Activated CD4-positive, alpha-beta T cell treated with anti-CD3 and anti-CD28 coated beads, Interleukin-2, amount 10 ng/mL, durations not matched to agents 24 days and 14 days (primary cell): Measurements from ENCODE around the gene SYCP3. TPM values are rescaled to one million over a fixed set of nuclear protein-coding genes. Genes with fewer than 3 reads are reported as not detected.
"Not testable (repeated sequence)": the region's sequence is repeated elsewhere in the genome, so short reads cannot be mapped to it uniquely, and the experiment has no call there.

ENCODE experiments used
- DNase-seq: peaks from one replicate; pipeline ENCODE4 v3.0.0; 2022
- H3K27ac Mint-ChIP-seq: one replicate; pipeline ENCODE4 v1.8.0; 2022; ENCODE audit warnings: mild to moderate bottlenecking, mixed read lengths
- H3K27me3 Mint-ChIP-seq: one replicate; pipeline ENCODE4 v1.8.0; 2022; ENCODE audit warnings: mixed read lengths
- H3K36me3 Mint-ChIP-seq: one replicate; pipeline ENCODE4 v1.8.0; 2022; ENCODE audit warnings: low read depth, mild to moderate bottlenecking, mixed read lengths
- H3K4me1 Mint-ChIP-seq: one replicate; pipeline ENCODE4 v1.8.0; 2021; ENCODE audit warnings: mixed read lengths
- H3K4me3 Mint-ChIP-seq: one replicate; pipeline ENCODE4 v1.8.0; 2022; ENCODE audit warnings: mild to moderate bottlenecking, moderate library complexity, mixed read lengths
- H3K9me3 Mint-ChIP-seq: one replicate; pipeline ENCODE4 v1.8.0; 2021; ENCODE audit warnings: mixed read lengths
- intact Hi-C: fragments of 100-400 bp; cut with micrococcal nuclease; formaldehyde crosslinking; loops from one replicate; pipeline ENCODE4 v1.15.1; 2023
- total RNA-seq: library from RNA; stranded (reverse); gene quantifications from 2 replicates; pipeline ENCODE4 v1.2.3, GENCODE V29; 2022

Gene SYCP3
- total RNA-seq, 1 donor from 2014 or later = 0.44 TPM

- Mint-ChIP-seq H3K27me3 (peaks cover 26% of the 10 kb centered on the region), H3K36me3 (no peaks in the 10 kb centered on the region), H3K4me1 (peaks cover 18% of the 10 kb centered on the region), H3K9me3 (no peaks in the 10 kb centered on the region), H3K27ac (peak overlapping the region; percentile 62), H3K4me3 (peak overlapping the region; percentile 89)
- intact Hi-C loops = loop anchor here (2.0 to 5.0 kb wide), 5 partner anchors 24 to 290 kb away; partner anchors contain the start of genes ARL1 and GNPTAB
- DNase-seq = no peak
Observed at GRCh38 chr12:101696251-101697196, 42.7 kb downstream of the SYCP3 start.

DNA sequence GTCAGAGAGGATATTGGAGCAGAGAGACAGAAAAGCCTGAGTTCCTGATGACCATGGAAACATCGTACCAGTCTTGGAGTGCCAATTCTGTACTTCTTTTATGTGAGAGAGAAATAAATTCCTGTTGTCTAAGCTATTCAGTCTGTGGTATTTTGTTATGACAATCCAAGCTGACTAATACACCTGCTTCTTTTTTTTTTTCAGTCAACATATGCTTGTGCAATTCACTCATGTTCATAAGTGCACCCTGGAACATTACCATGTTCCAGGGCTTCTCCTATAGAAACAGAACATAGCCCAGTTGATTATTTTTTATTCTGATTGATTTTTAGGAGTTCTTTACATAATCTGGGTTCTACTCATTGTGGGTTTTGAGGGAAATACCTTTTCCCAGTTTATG lies 43.6 kb downstream of the SYCP3 start:
- Mint-ChIP-seq H3K4me3 (no peak overlapping the region), H3K9me3 (no peaks in the 10 kb centered on the region), H3K36me3 (no peaks in the 10 kb centered on the region), H3K4me1 (peaks cover 18% of the 10 kb centered on the region), H3K27me3 (peaks cover 26% of the 10 kb centered on the region), H3K27ac (no peak overlapping the region)
- DNase-seq = no peak
- intact Hi-C loops = loop anchor here (2.0 to 5.0 kb wide), 5 partner anchors 23 to 289 kb away; partner anchors contain the start of genes ARL1 and GNPTAB

- Mint-ChIP-seq H3K36me3 (no peaks in the 10 kb centered on the region), H3K27me3 (peaks cover 21% of the 10 kb centered on the region), H3K4me3 (no peak overlapping the region), H3K4me1 (peaks cover 18% of the 10 kb centered on the region), H3K27ac (no peak overlapping the region), H3K9me3 (no peaks in the 10 kb centered on the region)
- intact Hi-C loops = loop anchor here (5.0 kb wide), 2 partner anchors 47 to 137 kb away; partner anchors contain the start of gene GNPTAB
- DNase-seq = no peak
Observed at GRCh38 chr12:101694986-101695385, 44.3 kb downstream of the SYCP3 start.

DNA sequence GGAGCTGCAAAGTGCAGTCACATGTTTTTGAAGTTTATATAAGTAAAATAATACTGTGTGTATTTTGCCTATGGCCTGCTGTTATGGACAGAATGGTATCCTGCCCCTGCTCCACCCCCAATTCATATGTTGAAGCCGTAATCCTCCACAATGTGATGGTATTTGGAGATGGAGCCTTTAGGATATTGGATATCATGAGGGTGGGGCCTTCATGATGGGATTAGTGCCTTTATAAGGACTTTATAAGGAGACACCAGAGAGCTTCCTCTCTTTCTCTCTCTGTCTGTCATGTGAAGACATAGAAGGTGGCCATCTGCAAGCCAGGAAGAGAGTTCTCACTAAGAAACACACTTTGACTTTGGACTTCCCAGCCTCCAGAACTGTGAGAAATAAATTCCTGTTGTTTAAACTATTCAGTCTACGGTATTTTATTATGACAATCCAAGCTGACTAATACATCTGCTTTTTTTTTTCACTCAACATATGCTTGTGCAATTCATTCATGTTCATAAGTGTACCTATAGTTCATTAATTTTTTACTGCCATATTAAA lies 44.9 kb downstream of the SYCP3 start:
- Mint-ChIP-seq H3K27ac (no peak overlapping the region), H3K4me3 (no peak overlapping the region), H3K27me3 (peaks cover 16% of the 10 kb centered on the region), H3K4me1 (peaks cover 16% of the 10 kb centered on the region), H3K9me3 (no peaks in the 10 kb centered on the region), H3K36me3 (no peaks in the 10 kb centered on the region)
- intact Hi-C loops = no loop called here
- DNase-seq = no peak

DNA sequence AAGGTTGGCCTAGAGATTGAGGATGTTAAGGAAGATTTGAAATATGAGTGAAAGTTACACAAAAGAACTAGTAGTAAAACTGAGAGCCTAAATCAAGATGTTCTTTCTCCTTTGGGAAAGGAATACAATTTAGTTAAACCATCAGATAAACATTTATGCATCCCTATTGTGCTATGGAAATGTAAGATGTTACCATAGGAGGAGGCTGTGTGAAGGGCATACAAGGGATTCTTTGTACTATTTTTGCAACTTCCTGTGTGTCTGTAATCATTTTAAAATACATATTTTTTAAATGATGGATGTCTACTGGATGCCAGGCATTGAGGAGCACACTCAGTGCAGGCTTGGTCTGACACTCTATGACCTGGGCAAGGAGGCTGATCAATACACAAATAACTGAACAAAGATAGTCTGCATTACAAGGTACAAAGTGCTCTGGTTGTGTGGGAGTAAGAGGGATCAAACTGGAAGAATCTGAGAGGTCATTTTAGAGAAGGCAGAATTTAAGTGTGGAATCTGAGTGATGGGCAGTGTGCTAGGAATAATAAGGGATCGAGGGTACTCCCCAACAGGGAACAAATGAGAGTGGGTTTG lies 47.7 kb downstream of the SYCP3 start:
- no peaks in the 10 kb centered on the region for H3K36me3 Mint-ChIP-seq
- H3K9me3 Mint-ChIP-seq = no peaks in the 10 kb centered on the region
- H3K27ac Mint-ChIP-seq = no peak overlapping the region
- no peak overlapping the region for H3K4me3 Mint-ChIP-seq
- intact Hi-C loops = no loop called here
- DNase-seq = no peak
- peaks cover 4% of the 10 kb centered on the region for H3K4me1 Mint-ChIP-seq
- peaks cover 12% of the 10 kb centered on the region for H3K27me3 Mint-ChIP-seq

- Mint-ChIP-seq H3K4me3 (no peak overlapping the region), H3K36me3 (no peaks in the 10 kb centered on the region), H3K27me3 (peaks cover 17% of the 10 kb centered on the region), H3K4me1 (peaks cover 2% of the 10 kb centered on the region), H3K9me3 (no peaks in the 10 kb centered on the region), H3K27ac (no peak overlapping the region)
- no peak for DNase-seq
- intact Hi-C loops = no loop called here
Observed at GRCh38 chr12:101690544-101691098, 48.6 kb downstream of the SYCP3 start.

GRCh38 chr12:101686176-101686575 lies 53.1 kb downstream of the SYCP3 start:
- no peak overlapping the region for H3K4me3 Mint-ChIP-seq
- H3K36me3 Mint-ChIP-seq = no peaks in the 10 kb centered on the region
- peaks cover 20% of the 10 kb centered on the region for H3K27me3 Mint-ChIP-seq
- H3K27ac Mint-ChIP-seq = no peak overlapping the region
- no peaks in the 10 kb centered on the region for H3K9me3 Mint-ChIP-seq
- no peaks in the 10 kb centered on the region for H3K4me1 Mint-ChIP-seq
- no peak for DNase-seq
- intact Hi-C loops = no loop called here

DNA sequence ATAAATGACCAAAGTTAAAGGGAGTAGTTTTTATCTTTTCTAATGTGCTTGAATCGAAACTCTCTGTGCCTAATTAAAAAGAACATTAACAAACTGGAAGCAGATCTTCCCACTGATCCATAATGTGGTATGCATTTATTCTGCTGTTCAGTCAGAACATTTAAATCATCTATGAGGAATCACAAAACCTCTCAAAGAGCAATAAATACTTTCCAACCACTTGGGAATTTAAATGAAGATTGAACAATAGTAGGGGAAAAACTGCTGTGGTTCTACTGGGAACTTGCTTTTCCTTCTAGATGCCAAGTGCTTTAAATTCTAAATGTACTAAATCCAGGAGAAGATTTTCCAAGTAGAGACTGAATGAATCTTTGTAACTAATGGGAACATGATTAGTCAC lies 54.2 kb downstream of the SYCP3 start:
- Mint-ChIP-seq H3K9me3 (no peaks in the 10 kb centered on the region), H3K27me3 (peaks cover 24% of the 10 kb centered on the region), H3K4me1 (no peaks in the 10 kb centered on the region), H3K36me3 (no peaks in the 10 kb centered on the region), H3K4me3 (no peak overlapping the region), H3K27ac (no peak overlapping the region)
- no peak for DNase-seq
- intact Hi-C loops = no loop called here

DNA sequence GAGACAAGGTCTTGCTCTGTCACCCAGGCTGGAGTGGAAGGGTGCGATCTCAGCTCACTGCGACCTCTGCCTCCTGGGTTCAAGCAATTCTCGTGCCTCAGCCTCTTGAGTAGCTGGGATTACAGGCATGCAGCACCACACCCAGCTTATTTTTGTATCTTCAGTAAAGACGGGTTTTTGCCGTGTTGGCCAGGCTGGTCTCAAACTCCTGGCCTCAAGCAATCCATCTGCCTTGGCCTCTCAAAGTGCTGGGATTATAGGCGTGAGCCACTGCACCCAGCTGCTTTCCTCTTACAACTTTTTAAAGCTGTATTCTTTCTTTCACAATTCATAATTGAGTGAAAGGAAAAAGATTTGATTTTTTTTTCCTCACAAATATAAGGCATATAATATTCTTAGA lies 57.6 kb downstream of the SYCP3 start:
- DNase-seq, H3K4me1 Mint-ChIP-seq, H3K36me3 Mint-ChIP-seq, H3K27ac Mint-ChIP-seq, H3K9me3 Mint-ChIP-seq, intact Hi-C loops, H3K4me3 Mint-ChIP-seq: not testable (repeated sequence)
- peaks cover 28% of the 10 kb centered on the region for H3K27me3 Mint-ChIP-seq

GRCh38 chr12:101680647-101681046 lies 58.6 kb downstream of the SYCP3 start:
- Mint-ChIP-seq H3K27ac (no peak overlapping the region), H3K9me3 (no peaks in the 10 kb centered on the region), H3K4me1 (no peaks in the 10 kb centered on the region), H3K4me3 (no peak overlapping the region), H3K27me3 (peaks cover 22% of the 10 kb centered on the region), H3K36me3 (no peaks in the 10 kb centered on the region)
- intact Hi-C loops = no loop called here
- DNase-seq = no peak

- DNase-seq = no peak
- Mint-ChIP-seq H3K4me3 (no peak overlapping the region), H3K27ac (no peak overlapping the region), H3K4me1 (no peaks in the 10 kb centered on the region), H3K36me3 (no peaks in the 10 kb centered on the region), H3K27me3 (peaks cover 20% of the 10 kb centered on the region), H3K9me3 (no peaks in the 10 kb centered on the region)
- intact Hi-C loops = no loop called here
Observed at GRCh38 chr12:101680240-101680639, 59.0 kb downstream of the SYCP3 start.
